HEK293T (cell line): ENCODE results near the gene GRAP.

Source experiments
- ARNT ChIP-seq: fragments of 450-650 bp; IDR thresholded peaks from 2 replicates; pipeline ENCODE4 v1.6.1; 2017; ENCODE audit warnings: mild to moderate bottlenecking
- BHLHE40 ChIP-seq: fragments of 450-650 bp; IDR thresholded peaks from 2 replicates; pipeline ENCODE4 v1.6.1; 2016; ENCODE audit warnings: mild to moderate bottlenecking, moderate library complexity, borderline replicate concordance
- FOXM1 ChIP-seq: fragments of 450-650 bp; IDR thresholded peaks from 2 replicates; pipeline ENCODE4 v1.6.1; 2017; ENCODE audit warnings: mild to moderate bottlenecking, borderline replicate concordance
- NFRKB ChIP-seq: fragments of 450-650 bp; IDR thresholded peaks from 2 replicates; pipeline ENCODE4 v1.6.1; 2016; ENCODE audit warnings: mild to moderate bottlenecking, moderate library complexity
- SP1 ChIP-seq: fragments of 450-650 bp; IDR thresholded peaks from 2 replicates; pipeline ENCODE4 v1.6.1; 2017
- ZNF384 ChIP-seq: fragments of 450-650 bp; IDR thresholded peaks from 2 replicates; pipeline ENCODE4 v1.6.1; 2016

DNA sequence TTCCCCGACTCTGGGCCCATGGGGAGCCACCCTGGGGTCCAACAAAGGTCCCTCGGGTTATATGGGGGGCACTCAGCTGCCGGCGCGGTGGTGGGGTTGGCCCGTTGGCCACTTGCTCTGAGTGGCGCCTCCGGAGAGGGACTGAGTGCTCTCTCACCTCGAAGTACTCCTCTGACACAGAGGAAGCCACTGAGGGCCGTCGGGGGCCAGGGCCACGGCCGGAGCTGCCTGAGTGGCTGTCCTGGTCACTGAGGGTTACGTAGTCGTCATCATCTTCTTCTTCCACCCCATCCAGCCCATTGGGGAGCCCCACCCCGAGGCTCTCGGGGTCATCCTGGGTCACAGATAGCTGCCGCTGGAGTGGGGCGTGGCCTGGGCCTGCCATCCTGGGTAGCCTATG lies 69.1 kb downstream of the GRAP start:
- no peak for TF ChIP-seq ARNT
- TF ChIP-seq SP1: no peak
- no peak for TF ChIP-seq FOXM1
- TF ChIP-seq BHLHE40: no peak
- no peak for TF ChIP-seq ZNF384
- TF ChIP-seq NFRKB: no peak
